Measurements from ENCODE around the gene DIDO1. TPM values are rescaled to one million over a fixed set of nuclear protein-coding genes. Genes with fewer than 3 reads are reported as not detected.

DIDO1 gene
- total and polyA plus RNA-seq, 2 of the 13 experiments (the other 11 are each of a cell fraction or from before 2014, with no cell fraction given): 75.0 to 75.1 TPM

DNA sequence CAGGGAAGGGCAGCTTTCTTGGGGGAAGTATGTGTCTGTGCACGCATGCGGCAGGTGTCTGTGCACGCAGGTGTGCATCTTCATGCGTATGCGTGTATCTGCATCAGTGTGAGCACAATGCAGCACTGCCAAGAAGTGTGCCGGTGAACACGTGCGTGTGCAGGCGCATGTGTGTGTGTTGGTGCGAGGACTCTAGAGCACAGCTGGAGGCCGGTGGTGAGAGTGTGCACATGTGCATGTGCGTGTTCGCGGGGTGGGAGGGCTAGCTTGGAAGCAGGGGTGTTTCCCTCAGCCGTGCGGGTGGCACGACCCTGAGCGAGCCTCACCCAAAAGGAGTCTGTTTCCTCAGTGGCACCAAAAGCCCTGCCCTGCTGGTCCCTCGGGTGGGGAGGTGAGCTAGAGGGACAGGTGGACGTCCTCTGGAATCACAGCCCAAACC is 33.7 kb upstream of the DIDO1 start (continued):
- TF ChIP-seq, protein P1, sequence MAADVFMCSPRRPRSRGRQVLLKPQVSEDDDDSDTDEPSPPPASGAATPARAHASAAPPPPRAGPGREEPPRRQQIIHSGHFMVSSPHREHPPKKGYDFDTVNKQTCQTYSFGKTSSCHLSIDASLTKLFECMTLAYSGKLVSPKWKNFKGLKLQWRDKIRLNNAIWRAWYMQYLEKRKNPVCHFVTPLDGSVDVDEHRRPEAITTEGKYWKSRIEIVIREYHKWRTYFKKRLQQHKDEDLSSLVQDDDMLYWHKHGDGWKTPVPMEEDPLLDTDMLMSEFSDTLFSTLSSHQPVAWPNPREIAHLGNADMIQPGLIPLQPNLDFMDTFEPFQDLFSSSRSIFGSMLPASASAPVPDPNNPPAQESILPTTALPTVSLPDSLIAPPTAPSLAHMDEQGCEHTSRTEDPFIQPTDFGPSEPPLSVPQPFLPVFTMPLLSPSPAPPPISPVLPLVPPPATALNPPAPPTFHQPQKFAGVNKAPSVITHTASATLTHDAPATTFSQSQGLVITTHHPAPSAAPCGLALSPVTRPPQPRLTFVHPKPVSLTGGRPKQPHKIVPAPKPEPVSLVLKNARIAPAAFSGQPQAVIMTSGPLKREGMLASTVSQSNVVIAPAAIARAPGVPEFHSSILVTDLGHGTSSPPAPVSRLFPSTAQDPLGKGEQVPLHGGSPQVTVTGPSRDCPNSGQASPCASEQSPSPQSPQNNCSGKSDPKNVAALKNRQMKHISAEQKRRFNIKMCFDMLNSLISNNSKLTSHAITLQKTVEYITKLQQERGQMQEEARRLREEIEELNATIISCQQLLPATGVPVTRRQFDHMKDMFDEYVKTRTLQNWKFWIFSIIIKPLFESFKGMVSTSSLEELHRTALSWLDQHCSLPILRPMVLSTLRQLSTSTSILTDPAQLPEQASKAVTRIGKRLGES (CRISPR knock-in tag; IDR thresholded peaks at IDR 0.05; ENCODE audit: borderline replicate concordance): no peak
- TF ChIP-seq RBM22 (optimal IDR thresholded peaks at IDR 0.05; ENCODE audit: low read length): peak; percentile 78
- TF ChIP-seq POLR2AphosphoS5 (IDR thresholded peaks at IDR 0.05; ENCODE audit: low read depth, low read length): peak; percentile 31; the same call in 1 of the 2 replicates
- no peak for TF ChIP-seq ZNF672 (CRISPR knock-in tag; IDR thresholded peaks at IDR 0.05)
- no peak for TF ChIP-seq ZNF160 (CRISPR knock-in tag; IDR thresholded peaks at IDR 0.05)
- TF ChIP-seq TSC22D2 (CRISPR knock-in tag; IDR thresholded peaks at IDR 0.05; ENCODE audit: borderline replicate concordance): no peak
- TF ChIP-seq JUND (CRISPR knock-in tag; IDR thresholded peaks at IDR 0.05): peak; percentile 55; the same call in 1 of the 2 replicates
- TF ChIP-seq, protein P2, sequence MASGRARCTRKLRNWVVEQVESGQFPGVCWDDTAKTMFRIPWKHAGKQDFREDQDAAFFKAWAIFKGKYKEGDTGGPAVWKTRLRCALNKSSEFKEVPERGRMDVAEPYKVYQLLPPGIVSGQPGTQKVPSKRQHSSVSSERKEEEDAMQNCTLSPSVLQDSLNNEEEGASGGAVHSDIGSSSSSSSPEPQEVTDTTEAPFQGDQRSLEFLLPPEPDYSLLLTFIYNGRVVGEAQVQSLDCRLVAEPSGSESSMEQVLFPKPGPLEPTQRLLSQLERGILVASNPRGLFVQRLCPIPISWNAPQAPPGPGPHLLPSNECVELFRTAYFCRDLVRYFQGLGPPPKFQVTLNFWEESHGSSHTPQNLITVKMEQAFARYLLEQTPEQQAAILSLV (CRISPR knock-in tag; IDR thresholded peaks at IDR 0.05; ENCODE audit: borderline replicate concordance): no peak
- TF ChIP-seq TARDBP (CRISPR knock-in tag; IDR thresholded peaks at IDR 0.05): peak; percentile 92
- 0 out of 4 replicates have a peak, but pooled peaks of 1 of the 2 experiments have one; percentile 30 for TF ChIP-seq POLR2A (IDR thresholded peaks at IDR 0.05; ENCODE audit: insufficient read depth in 1 of 2, low read depth in 2 of 2, low read length in 2 of 2)
- no peak for TF ChIP-seq SIN3A (IDR thresholded peaks at IDR 0.05; ENCODE audit: borderline replicate concordance, low read depth, low read length)
- no peak for TF ChIP-seq ATM (IDR thresholded peaks at IDR 0.05; ENCODE audit: borderline replicate concordance)
- no peak for TF ChIP-seq ZNF674 (CRISPR knock-in tag; IDR thresholded peaks at IDR 0.05; ENCODE audit: low read depth)
- TF ChIP-seq, protein P3, sequence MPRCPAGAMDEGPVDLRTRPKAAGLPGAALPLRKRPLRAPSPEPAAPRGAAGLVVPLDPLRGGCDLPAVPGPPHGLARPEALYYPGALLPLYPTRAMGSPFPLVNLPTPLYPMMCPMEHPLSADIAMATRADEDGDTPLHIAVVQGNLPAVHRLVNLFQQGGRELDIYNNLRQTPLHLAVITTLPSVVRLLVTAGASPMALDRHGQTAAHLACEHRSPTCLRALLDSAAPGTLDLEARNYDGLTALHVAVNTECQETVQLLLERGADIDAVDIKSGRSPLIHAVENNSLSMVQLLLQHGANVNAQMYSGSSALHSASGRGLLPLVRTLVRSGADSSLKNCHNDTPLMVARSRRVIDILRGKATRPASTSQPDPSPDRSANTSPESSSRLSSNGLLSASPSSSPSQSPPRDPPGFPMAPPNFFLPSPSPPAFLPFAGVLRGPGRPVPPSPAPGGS (CRISPR knock-in tag; IDR thresholded peaks at IDR 0.05): no peak
- no peak for TF ChIP-seq WIZ (CRISPR knock-in tag; IDR thresholded peaks at IDR 0.05)
- TF ChIP-seq ZBTB21 (CRISPR knock-in tag; IDR thresholded peaks at IDR 0.05): no peak
- TF ChIP-seq, protein P4, sequence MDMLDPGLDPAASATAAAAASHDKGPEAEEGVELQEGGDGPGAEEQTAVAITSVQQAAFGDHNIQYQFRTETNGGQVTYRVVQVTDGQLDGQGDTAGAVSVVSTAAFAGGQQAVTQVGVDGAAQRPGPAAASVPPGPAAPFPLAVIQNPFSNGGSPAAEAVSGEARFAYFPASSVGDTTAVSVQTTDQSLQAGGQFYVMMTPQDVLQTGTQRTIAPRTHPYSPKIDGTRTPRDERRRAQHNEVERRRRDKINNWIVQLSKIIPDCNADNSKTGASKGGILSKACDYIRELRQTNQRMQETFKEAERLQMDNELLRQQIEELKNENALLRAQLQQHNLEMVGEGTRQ (IDR thresholded peaks at IDR 0.05; ENCODE audit: low read depth, low read length): no peak
- TF ChIP-seq, protein P4 (CRISPR knock-in tag; IDR thresholded peaks at IDR 0.05; ENCODE audit: borderline replicate concordance): no peak
- TF ChIP-seq NCOA5 (CRISPR knock-in tag; IDR thresholded peaks at IDR 0.05): no peak
- TF ChIP-seq, protein P5, sequence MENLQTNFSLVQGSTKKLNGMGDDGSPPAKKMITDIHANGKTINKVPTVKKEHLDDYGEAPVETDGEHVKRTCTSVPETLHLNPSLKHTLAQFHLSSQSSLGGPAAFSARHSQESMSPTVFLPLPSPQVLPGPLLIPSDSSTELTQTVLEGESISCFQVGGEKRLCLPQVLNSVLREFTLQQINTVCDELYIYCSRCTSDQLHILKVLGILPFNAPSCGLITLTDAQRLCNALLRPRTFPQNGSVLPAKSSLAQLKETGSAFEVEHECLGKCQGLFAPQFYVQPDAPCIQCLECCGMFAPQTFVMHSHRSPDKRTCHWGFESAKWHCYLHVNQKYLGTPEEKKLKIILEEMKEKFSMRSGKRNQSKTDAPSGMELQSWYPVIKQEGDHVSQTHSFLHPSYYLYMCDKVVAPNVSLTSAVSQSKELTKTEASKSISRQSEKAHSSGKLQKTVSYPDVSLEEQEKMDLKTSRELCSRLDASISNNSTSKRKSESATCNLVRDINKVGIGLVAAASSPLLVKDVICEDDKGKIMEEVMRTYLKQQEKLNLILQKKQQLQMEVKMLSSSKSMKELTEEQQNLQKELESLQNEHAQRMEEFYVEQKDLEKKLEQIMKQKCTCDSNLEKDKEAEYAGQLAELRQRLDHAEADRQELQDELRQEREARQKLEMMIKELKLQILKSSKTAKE (CRISPR knock-in tag; IDR thresholded peaks at IDR 0.05; ENCODE audit: borderline replicate concordance): 0 out of 2 replicates have a peak, but pooled peaks have one; percentile 17
- no peak for TF ChIP-seq MXD4 (CRISPR knock-in tag; IDR thresholded peaks at IDR 0.05)
- TF ChIP-seq ZNF260 (CRISPR knock-in tag; IDR thresholded peaks at IDR 0.05; ENCODE audit: borderline replicate concordance, low read depth): no peak

All from HepG2 (cell line).